ENCODE data around the gene PSMC6. TPM values are rescaled to one million over a fixed set of nuclear protein-coding genes. Genes with fewer than 3 reads are reported as not detected.

PSMC6 gene
- total and polyA plus RNA-seq, 2 of the 13 experiments (the other 11 are each of a cell fraction or from before 2014, with no cell fraction given), result 90.0 to 210 TPM

DNA sequence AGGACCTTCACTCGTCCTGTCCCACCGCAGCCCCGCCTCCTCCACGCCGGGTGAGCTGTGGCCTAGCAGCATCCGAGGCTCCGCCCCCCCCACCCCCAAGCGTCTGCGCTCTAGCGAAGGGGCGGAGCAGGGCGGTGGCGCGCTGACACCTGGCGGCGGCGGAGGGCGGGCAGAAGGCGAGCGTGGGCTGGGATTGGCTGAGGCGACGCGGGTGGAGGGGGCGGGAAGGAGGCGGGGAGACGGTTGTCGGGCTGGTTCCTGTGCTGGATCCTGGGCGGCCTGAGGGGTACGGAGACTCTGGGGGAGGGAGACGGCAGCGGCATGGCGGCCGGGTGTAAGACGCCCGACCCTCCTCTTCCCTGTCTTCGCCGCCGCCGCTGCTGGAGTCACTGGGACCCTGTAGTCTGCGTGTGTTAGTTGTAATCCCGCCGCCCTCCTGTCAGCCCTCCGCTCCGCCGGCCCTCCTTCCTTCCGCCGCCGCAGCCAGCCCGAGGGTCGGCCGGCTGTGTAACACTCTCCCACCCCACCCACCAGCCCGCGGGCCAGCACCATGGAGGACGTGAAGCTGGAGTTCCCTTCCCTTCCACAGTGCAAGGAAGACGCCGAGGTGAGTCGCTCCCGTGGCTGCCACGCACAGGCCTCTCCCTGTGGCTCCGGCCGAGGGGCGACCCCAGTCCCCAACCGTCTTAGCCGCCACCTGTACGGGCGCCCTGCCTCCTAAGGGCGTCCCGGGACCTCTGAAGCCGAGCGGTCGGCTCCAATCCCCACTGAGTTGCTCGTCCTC, 23.1 kb downstream of the PSMC6 start, which contains the start of gene STYX (continued):
- TF ChIP-seq ZFP36L1 (CRISPR knock-in tag; IDR thresholded peaks at IDR 0.05) (no peak), ZNF746 (CRISPR knock-in tag; IDR thresholded peaks at IDR 0.05) (no peak), TGIF2 (CRISPR knock-in tag; IDR thresholded peaks at IDR 0.05) (no peak), EED (CRISPR knock-in tag; IDR thresholded peaks at IDR 0.05) (0 out of 2 replicates have a peak, but pooled peaks have one; percentile 49), TBX2 (CRISPR knock-in tag; IDR thresholded peaks at IDR 0.05; ENCODE audit: borderline replicate concordance) (peak; percentile 95; the same call in 1 of the 2 replicates), ZNF614 (CRISPR knock-in tag; IDR thresholded peaks at IDR 0.05; ENCODE audit: borderline replicate concordance) (no peak), FOXC1 (CRISPR knock-in tag; IDR thresholded peaks at IDR 0.05; ENCODE audit: borderline replicate concordance) (peak; percentile 72; the same call in 1 of the 2 replicates), ZNF350 (CRISPR knock-in tag; IDR thresholded peaks at IDR 0.05; ENCODE audit: borderline replicate concordance, low read depth) (peak; percentile 76), SSRP1 (CRISPR knock-in tag; IDR thresholded peaks at IDR 0.05) (no peak), ZFP62 (CRISPR knock-in tag; IDR thresholded peaks at IDR 0.05) (no peak), CAMTA2 (CRISPR knock-in tag; IDR thresholded peaks at IDR 0.05; ENCODE audit: borderline replicate concordance) (no peak), ZNF766 (CRISPR knock-in tag; IDR thresholded peaks at IDR 0.05; ENCODE audit: borderline replicate concordance) (no peak), RXRA (CRISPR knock-in tag; IDR thresholded peaks at IDR 0.05) (peak; percentile 42; the same call in 1 of the 2 replicates), IKZF1 (IDR thresholded peaks at IDR 0.05) (no peak), ZNF790 (CRISPR knock-in tag; IDR thresholded peaks at IDR 0.05; ENCODE audit: borderline replicate concordance) (no peak), TRIM24 (CRISPR knock-in tag; IDR thresholded peaks at IDR 0.05) (no peak)
- TF ChIP-seq, protein P1, sequence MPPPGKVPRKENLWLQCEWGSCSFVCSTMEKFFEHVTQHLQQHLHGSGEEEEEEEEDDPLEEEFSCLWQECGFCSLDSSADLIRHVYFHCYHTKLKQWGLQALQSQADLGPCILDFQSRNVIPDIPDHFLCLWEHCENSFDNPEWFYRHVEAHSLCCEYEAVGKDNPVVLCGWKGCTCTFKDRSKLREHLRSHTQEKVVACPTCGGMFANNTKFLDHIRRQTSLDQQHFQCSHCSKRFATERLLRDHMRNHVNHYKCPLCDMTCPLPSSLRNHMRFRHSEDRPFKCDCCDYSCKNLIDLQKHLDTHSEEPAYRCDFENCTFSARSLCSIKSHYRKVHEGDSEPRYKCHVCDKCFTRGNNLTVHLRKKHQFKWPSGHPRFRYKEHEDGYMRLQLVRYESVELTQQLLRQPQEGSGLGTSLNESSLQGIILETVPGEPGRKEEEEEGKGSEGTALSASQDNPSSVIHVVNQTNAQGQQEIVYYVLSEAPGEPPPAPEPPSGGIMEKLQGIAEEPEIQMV (CRISPR knock-in tag; IDR thresholded peaks at IDR 0.05; ENCODE audit: low read depth), result no peak
- TF ChIP-seq, protein P2, sequence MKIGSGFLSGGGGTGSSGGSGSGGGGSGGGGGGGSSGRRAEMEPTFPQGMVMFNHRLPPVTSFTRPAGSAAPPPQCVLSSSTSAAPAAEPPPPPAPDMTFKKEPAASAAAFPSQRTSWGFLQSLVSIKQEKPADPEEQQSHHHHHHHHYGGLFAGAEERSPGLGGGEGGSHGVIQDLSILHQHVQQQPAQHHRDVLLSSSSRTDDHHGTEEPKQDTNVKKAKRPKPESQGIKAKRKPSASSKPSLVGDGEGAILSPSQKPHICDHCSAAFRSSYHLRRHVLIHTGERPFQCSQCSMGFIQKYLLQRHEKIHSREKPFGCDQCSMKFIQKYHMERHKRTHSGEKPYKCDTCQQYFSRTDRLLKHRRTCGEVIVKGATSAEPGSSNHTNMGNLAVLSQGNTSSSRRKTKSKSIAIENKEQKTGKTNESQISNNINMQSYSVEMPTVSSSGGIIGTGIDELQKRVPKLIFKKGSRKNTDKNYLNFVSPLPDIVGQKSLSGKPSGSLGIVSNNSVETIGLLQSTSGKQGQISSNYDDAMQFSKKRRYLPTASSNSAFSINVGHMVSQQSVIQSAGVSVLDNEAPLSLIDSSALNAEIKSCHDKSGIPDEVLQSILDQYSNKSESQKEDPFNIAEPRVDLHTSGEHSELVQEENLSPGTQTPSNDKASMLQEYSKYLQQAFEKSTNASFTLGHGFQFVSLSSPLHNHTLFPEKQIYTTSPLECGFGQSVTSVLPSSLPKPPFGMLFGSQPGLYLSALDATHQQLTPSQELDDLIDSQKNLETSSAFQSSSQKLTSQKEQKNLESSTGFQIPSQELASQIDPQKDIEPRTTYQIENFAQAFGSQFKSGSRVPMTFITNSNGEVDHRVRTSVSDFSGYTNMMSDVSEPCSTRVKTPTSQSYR (CRISPR knock-in tag; IDR thresholded peaks at IDR 0.05; ENCODE audit: borderline replicate concordance), result peak; percentile 59; the same call in 1 of the 2 replicates
- TF ChIP-seq, protein P3, sequence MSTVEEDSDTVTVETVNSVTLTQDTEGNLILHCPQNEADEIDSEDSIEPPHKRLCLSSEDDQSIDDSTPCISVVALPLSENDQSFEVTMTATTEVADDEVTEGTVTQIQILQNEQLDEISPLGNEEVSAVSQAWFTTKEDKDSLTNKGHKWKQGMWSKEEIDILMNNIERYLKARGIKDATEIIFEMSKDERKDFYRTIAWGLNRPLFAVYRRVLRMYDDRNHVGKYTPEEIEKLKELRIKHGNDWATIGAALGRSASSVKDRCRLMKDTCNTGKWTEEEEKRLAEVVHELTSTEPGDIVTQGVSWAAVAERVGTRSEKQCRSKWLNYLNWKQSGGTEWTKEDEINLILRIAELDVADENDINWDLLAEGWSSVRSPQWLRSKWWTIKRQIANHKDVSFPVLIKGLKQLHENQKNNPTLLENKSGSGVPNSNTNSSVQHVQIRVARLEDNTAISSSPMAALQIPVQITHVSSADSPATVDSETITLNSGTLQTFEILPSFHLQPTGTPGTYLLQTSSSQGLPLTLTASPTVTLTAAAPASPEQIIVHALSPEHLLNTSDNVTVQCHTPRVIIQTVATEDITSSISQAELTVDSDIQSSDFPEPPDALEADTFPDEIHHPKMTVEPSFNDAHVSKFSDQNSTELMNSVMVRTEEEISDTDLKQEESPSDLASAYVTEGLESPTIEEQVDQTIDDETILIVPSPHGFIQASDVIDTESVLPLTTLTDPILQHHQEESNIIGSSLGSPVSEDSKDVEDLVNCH (CRISPR knock-in tag; IDR thresholded peaks at IDR 0.05), result no peak
- TF ChIP-seq, protein P4, sequence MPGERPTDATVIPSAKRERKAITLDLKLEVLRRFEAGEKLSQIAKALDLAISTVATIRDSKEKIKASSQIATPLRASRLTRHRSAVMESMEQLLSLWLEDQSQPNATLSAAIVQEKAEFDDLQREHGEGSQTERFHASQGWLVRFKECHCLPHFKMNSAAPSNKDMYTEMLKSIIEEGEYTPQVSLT (CRISPR knock-in tag; IDR thresholded peaks at IDR 0.05; ENCODE audit: borderline replicate concordance, low read depth), result no peak
- TF ChIP-seq, protein P5, sequence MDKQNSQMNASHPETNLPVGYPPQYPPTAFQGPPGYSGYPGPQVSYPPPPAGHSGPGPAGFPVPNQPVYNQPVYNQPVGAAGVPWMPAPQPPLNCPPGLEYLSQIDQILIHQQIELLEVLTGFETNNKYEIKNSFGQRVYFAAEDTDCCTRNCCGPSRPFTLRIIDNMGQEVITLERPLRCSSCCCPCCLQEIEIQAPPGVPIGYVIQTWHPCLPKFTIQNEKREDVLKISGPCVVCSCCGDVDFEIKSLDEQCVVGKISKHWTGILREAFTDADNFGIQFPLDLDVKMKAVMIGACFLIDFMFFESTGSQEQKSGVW (CRISPR knock-in tag; IDR thresholded peaks at IDR 0.05; ENCODE audit: borderline replicate concordance), result 0 out of 2 replicates have a peak, but pooled peaks have one; percentile 65

All from HepG2 (cell line).